Psoas muscle (tissue), 8 donors: ENCODE data around the gene BST2. TPM values are rescaled to one million over a fixed set of nuclear protein-coding genes. Genes with fewer than 3 reads are reported as not detected.

ENCODE experiments used
- ATAC-seq, 4 donors: fragments of 200-7000 bp; cut with Tn5 transposase; one replicate each; pipeline ENCODE4 v1.9.1; 2020; ENCODE audit warnings: moderate library complexity in 3 of 4, mild to moderate bottlenecking in 2 of 4
- DNase-seq, 2 donors: peaks; one replicate each; pipeline ENCODE4 v3.0.0-alpha.2; 2020
- H3K27ac ChIP-seq: fragments of 200-600 bp; one replicate; pipeline ENCODE4 v1.8.0; 2022
- H3K27me3 ChIP-seq, 3 donors: fragments of 200-600 bp in 1 of 3; one replicate each; pipeline versions ENCODE4 v1.6.1 to v1.8.0; 2013 to 2022; ENCODE audit warnings: low read length in 2 of 3, mild to moderate bottlenecking in 2 of 3, moderate library complexity in 1 of 3; ENCODE audit not compliant: insufficient read depth in 3 of 3
- H3K36me3 ChIP-seq, 2 donors: fragments of 200-600 bp in 1 of 2; one replicate each; pipeline versions ENCODE4 v1.6.1 to v1.8.0; 2013 to 2022; ENCODE audit warnings: low read depth in 1 of 2, mild to moderate bottlenecking in 1 of 2, moderate library complexity in 1 of 2; ENCODE audit not compliant: insufficient read depth in 1 of 2
- H3K4me1 ChIP-seq: fragments of 200-600 bp; one replicate; pipeline ENCODE4 v1.8.0; 2022
- H3K4me3 ChIP-seq: fragments of 200-600 bp; one replicate; pipeline ENCODE4 v1.8.0; 2022; ENCODE audit warnings: mild to moderate bottlenecking
- H3K9me3 ChIP-seq: fragments of 200-600 bp; one replicate; pipeline ENCODE4 v1.8.0; 2022
- WGBS, 3 donors: extraction: QIAGEN DNeasy Blood & Tissue Kit; methylation state at CpG; one replicate each; pipeline versions ENCODE4 v1.1.6 to v1.1.7; 2013; 5-methylcytosine and 5-hydroxymethylcytosine counted together
- intact Hi-C, 2 donors: fragments of 100-400 bp; cut with DNase I; formaldehyde crosslinking; loops; one replicate each; pipeline versions ENCODE4 v1.11.0 to v1.14.2; 2022
- long read RNA-seq, 2 donors: library from polyadenylated mRNA; unstranded; transcript quantifications; one replicate each; pipeline ENCODE4 v2.0.0, GENCODE V29; 2021
- polyA plus RNA-seq, 3 donors: library from polyadenylated mRNA; stranded (reverse); fragments of 200-250 nt; gene quantifications; one replicate each; pipeline ENCODE4 v1.2.3, GENCODE V29; 2013
- total RNA-seq, 4 donors: library from RNA; stranded (reverse); fragmentation: NEBNext Ultra II Directional in 2 of 4; extraction: Animal tissue kit (Norgen Biotek cat#: 25700) in 2 of 4; gene quantifications; one replicate each; pipeline versions ENCODE4 v1.2.1 to v1.2.4, GENCODE V29; 2021 to 2023
- TF ChIP-seq, protein P1 (sequence below): fragments of 200-600 bp; IDR thresholded peaks from one replicate; pipeline ENCODE4 v1.8.0; 2022; ENCODE audit warnings: antibody characterized with exemption
- donor health status: healthy with polysubstance abuse.
- donor health status: DM: no; HTN: no; CAD: no; lungs with moderate emphysema.
- donor health status: Bipolar disorder and iron deficiency.
- donor health status: healthy.
- donor health status: DM: yes; HTN: yes; CAD: no.
- donor health status: DM: no; HTN: no; CAD: no.
- donor health status: DM: no; HTN: no; CAD: no.
- donor health status: DM: yes; HTN: yes; CAD: no.

The BST2 gene
- total RNA-seq (10 to 100 TPM; 18.3 to 47.7 (median 33.5) TPM), polyA plus RNA-seq (10 to 100 TPM; 29.8 to 40.8 (median 34.4) TPM)
- long read RNA-seq, donor 1, transcript BST2-201 (5 exons, 1,019 nt), result major isoform, 14 of 16 reads
- long read RNA-seq, donor 1, partial matches to known transcripts, result 0 of 16 reads
- long read RNA-seq, donor 1, other reads (novel, unspliced or antisense), result 2 of 16 reads
- long read RNA-seq, donor 2, transcript BST2-201 (5 exons, 1,019 nt), result major isoform, 16 of 17 reads
- long read RNA-seq, donor 2, partial matches to known transcripts, result 0 of 17 reads
- long read RNA-seq, donor 2, other reads (novel, unspliced or antisense), result 1 of 17 reads

DNA sequence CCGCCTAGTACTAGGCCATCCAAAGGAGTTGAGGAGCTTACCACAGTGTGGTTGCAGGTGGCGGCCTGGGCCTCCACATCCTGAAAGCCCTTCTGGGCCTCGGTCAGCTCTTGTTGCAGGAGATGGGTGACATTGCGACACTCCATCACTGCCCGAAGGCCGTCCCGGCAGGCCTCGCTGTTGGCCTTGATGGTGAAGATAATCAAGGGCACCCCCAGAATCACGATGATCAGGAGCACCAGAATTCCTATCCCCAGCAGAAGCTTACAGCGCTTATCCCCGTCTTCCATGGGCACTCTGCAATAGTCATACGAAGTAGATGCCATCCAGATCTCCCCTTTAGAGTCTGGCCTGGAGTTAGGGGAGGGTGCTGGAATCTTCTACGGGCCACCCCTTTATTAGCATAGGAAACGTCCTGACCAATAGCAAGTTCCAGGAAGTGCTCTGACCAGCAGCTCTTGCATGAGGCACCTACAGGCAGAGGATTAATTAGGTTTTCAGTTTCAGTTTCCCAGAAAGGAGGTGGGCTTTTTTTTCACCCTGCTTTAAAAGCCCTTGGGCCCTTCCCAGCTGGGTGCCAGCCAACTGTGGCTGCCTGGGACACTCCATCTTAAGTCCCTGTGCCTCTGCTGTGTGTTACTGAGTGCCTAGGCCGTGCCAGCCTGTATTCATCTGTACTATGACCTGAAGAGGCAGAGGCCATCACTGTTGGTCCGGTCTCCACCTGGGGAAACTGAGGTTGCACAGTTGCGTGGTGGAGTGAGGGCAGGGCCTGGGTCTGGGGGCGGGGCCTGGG is at the start of gene BST2:
Gene BST2 (minus strand): TSS at position 381 of the 796 bp plus-strand sequence. CDS start 55 bp downstream, at position 326.
- H3K36me3 ChIP-seq, result no peaks in the 10 kb centered on the region
- DNase-seq (peak; percentile 65 to 73), ATAC-seq (peak; percentile 65 to 81 (median 71))
- H3K4me3 ChIP-seq, result peak within 1 kb of the TSS; percentile 65
- H3K27me3 ChIP-seq, result peaks cover 0 to 11% (median 0%) of the 10 kb centered on the region in 3 donors
- H3K4me1 ChIP-seq, result no peaks in the 10 kb centered on the region
- intact Hi-C loops, result no loop called here
- H3K27ac ChIP-seq, result peak within 1 kb of the TSS; percentile 69
- TF ChIP-seq, protein P1, sequence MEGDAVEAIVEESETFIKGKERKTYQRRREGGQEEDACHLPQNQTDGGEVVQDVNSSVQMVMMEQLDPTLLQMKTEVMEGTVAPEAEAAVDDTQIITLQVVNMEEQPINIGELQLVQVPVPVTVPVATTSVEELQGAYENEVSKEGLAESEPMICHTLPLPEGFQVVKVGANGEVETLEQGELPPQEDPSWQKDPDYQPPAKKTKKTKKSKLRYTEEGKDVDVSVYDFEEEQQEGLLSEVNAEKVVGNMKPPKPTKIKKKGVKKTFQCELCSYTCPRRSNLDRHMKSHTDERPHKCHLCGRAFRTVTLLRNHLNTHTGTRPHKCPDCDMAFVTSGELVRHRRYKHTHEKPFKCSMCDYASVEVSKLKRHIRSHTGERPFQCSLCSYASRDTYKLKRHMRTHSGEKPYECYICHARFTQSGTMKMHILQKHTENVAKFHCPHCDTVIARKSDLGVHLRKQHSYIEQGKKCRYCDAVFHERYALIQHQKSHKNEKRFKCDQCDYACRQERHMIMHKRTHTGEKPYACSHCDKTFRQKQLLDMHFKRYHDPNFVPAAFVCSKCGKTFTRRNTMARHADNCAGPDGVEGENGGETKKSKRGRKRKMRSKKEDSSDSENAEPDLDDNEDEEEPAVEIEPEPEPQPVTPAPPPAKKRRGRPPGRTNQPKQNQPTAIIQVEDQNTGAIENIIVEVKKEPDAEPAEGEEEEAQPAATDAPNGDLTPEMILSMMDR, result no peak
- no peaks in the 10 kb centered on the region for H3K9me3 ChIP-seq
- 63 to 73% (median 66%) methylated on average over 18 of the region's 18 CpGs for WGBS, 3 donors

- no peak overlapping the region for H3K4me3 ChIP-seq
- H3K27ac ChIP-seq, result no peak overlapping the region
- ATAC-seq, result peak in 1 of 4 donors; percentile 26
- H3K27me3 ChIP-seq, result peaks cover 0 to 65% (median 18%) of the 10 kb centered on the region in 3 donors
- H3K9me3 ChIP-seq, result no peaks in the 10 kb centered on the region
- TF ChIP-seq, protein P1, result no peak
- H3K4me1 ChIP-seq, result peaks cover 4% of the 10 kb centered on the region
- no peak for DNase-seq
- WGBS, 3 donors, result 5 to 6% (median 6%) methylated on average over 13 of the region's 13 CpGs
- no peaks in the 10 kb centered on the region for H3K36me3 ChIP-seq
- intact Hi-C loops, result loop anchor here (5.0 kb wide), 1 partner anchor 118 kb away; no protein-coding TSS in a partner anchor
These were observed 49.2 kb upstream of the BST2 start for GRCh38 chr19:17454576-17455071.

DNA sequence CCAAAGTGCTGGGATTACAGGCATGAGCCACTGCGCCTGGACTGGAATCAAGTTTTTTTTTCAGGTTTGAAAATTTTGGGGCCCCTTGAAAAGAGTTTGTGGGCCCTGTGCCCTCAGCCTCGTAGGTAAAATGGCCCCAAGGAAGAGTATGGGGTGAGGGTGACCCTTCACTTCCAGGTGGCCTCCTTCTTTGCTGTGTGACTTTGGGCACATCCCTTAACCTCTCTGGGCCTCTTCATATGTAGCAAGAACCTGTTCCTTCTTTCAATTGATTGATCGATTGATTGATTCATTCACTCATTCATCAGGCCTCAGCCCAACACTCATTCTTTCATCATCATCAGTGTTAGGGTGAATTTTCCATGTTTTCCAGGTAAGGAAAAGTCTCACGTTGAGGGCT is 46.4 kb upstream of the BST2 start:
- DNase-seq, result no peak
- intact Hi-C loops, result loop anchor here in 1 of 2 donors (5.0 kb wide), 1 partner anchor 120 kb away; no protein-coding TSS in a partner anchor
- Histone ChIP-seq H3K4me1 (peaks cover 4% of the 10 kb centered on the region), H3K9me3 (no peaks in the 10 kb centered on the region), H3K27me3 (peaks cover 0 to 64% (median 13%) of the 10 kb centered on the region in 3 donors), H3K27ac (no peak overlapping the region), H3K4me3 (no peak overlapping the region), H3K36me3 (no peaks in the 10 kb centered on the region)
- WGBS, 3 donors, result 82 to 85% (median 84%) methylated on average over 4 of the region's 4 CpGs
- TF ChIP-seq, protein P1, result no peak
- no peak for ATAC-seq

- ATAC-seq (no peak), DNase-seq (no peak)
- H3K36me3 ChIP-seq, result no peaks in the 10 kb centered on the region
- intact Hi-C loops, result loop anchor here in 1 of 2 donors (5.0 kb wide), 1 partner anchor 122 kb away; no protein-coding TSS in a partner anchor
- H3K9me3 ChIP-seq, result no peaks in the 10 kb centered on the region
- H3K27me3 ChIP-seq, result peaks cover 0 to 61% (median 11%) of the 10 kb centered on the region in 3 donors
- no peak overlapping the region for H3K4me3 ChIP-seq
- peaks cover 4% of the 10 kb centered on the region for H3K4me1 ChIP-seq
- WGBS, 3 donors, result 59 to 66% (median 61%) methylated on average over 8 of the region's 8 CpGs
- TF ChIP-seq, protein P1, result no peak
- no peak overlapping the region for H3K27ac ChIP-seq
These were observed 45.0 kb upstream of the BST2 start for GRCh38 chr19:17450264-17451075.
